A673 (cell line): Measurements from ENCODE around the gene TRPV5.

Experiments used
- CTCF ChIP-seq: fragments of 300-800, 200-600 bp; sonication (generic); conservative IDR thresholded peaks from 2 replicates; pipeline ENCODE4 v1.5.1; 2017; ENCODE audit warnings: low read depth, mild to moderate bottlenecking, antibody characterized with exemption, low read length, moderate library complexity, mixed read lengths
- EZH2 ChIP-seq: fragments of 200-600 bp; sonication (generic); IDR thresholded peaks from 2 replicates; pipeline ENCODE4 v1.6.1; 2017; ENCODE audit warnings: borderline replicate concordance, low read depth, mild to moderate bottlenecking, mixed read lengths, antibody characterized with exemption, low read length; ENCODE audit not compliant: poor library complexity, severe bottlenecking

GRCh38 chr7:142908290-142908689, 25.3 kb downstream of the TRPV5 start:
- TF ChIP-seq EZH2 (no peak), CTCF (no peak)
